SH-SY5Y (cell line): ENCODE measurements around the gene PCDH10.

Experiments used
- GATA2 ChIP-seq: IDR thresholded peaks from 2 replicates; pipeline ENCODE4 v1.6.1; 2011; ENCODE audit warnings: mild to moderate bottlenecking, low read depth, low read length
- GATA3 ChIP-seq: IDR thresholded peaks from 2 replicates; pipeline ENCODE4 v1.6.1; 2011; ENCODE audit warnings: low read depth, mild to moderate bottlenecking, low read length, moderate library complexity

GRCh38 chr4:133190098-133190497 is 41.0 kb downstream of the PCDH10 start:
- TF ChIP-seq GATA2 (no peak), GATA3 (no peak)
